Karpas-422 (cell line): Measurements from ENCODE around the gene MEOX2. TPM values are rescaled to one million over a fixed set of nuclear protein-coding genes. Genes with fewer than 3 reads are reported as not detected.

Experiments
- DNase-seq: peaks from one replicate; pipeline ENCODE4 v3.0.0-alpha.2; 2015
- H2AFZ ChIP-seq: fragments of 200-600 bp; sonication (generic); 2 replicates; pipeline ENCODE4 v1.6.1; 2014; ENCODE audit warnings: antibody characterized with exemption, low read length, mixed read lengths
- H3K27ac ChIP-seq: fragments of 200-600 bp; sonication (generic); 2 replicates; pipeline ENCODE4 v1.5.1; 2014; ENCODE audit warnings: mild to moderate bottlenecking, low read length, moderate library complexity
- H3K27me3 ChIP-seq: fragments of 200-600 bp; sonication (generic); 2 replicates; pipeline ENCODE4 v1.6.1; 2014; ENCODE audit warnings: low read length, mixed read lengths
- H3K36me3 ChIP-seq: fragments of 200-600 bp; sonication (generic); 2 replicates; pipeline ENCODE4 v1.6.1; 2014; ENCODE audit warnings: low read length, mixed read lengths; ENCODE audit not compliant: insufficient read depth
- H3K4me1 ChIP-seq: fragments of 200-600 bp; sonication (generic); 2 replicates; pipeline ENCODE4 v1.6.1; 2014; ENCODE audit warnings: mild to moderate bottlenecking, low read length, mixed read lengths
- H3K4me2 ChIP-seq: fragments of 200-600 bp; sonication (generic); 2 replicates; pipeline ENCODE4 v1.6.1; 2014; ENCODE audit warnings: low read length, low read depth, mild to moderate bottlenecking; ENCODE audit not compliant: poor library complexity, severe bottlenecking
- H3K4me3 ChIP-seq: fragments of 200-600 bp; sonication (generic); 2 replicates; pipeline ENCODE4 v1.5.1; 2014; ENCODE audit warnings: mild to moderate bottlenecking, antibody characterized with exemption, low read length, mixed read lengths
- H3K79me2 ChIP-seq: fragments of 200-600 bp; sonication (generic); 2 replicates; pipeline ENCODE4 v1.6.1; 2014; ENCODE audit warnings: mild to moderate bottlenecking, low read length, mixed read lengths
- H3K9ac ChIP-seq: fragments of 200-600 bp; sonication (generic); 2 replicates; pipeline ENCODE4 v1.6.0; 2014; ENCODE audit warnings: low read length
- H3K9me2 ChIP-seq: fragments of 200-600 bp; sonication (generic), shearing (Covaris generic); replicated peaks from 2 replicates; pipeline ENCODE4 v1.6.0; 2014; ENCODE audit warnings: mild to moderate bottlenecking, low read length, moderate library complexity; ENCODE audit not compliant: insufficient read depth
- H3K9me3 ChIP-seq: fragments of 300-700, 200-600 bp; sonication (generic); 2 replicates; pipeline ENCODE4 v1.6.1; 2014; ENCODE audit warnings: low read length, mixed read lengths
- H4K20me1 ChIP-seq: fragments of 200-600 bp; sonication (generic); 2 replicates; pipeline ENCODE4 v1.6.1; 2014; ENCODE audit warnings: mild to moderate bottlenecking, antibody characterized with exemption, low read length, low read depth; ENCODE audit not compliant: insufficient read depth
- total RNA-seq: library from RNA; depleted of rRNA; stranded (reverse); fragments of >200 nt; shearing (Covaris generic); gene quantifications from 2 replicates; pipeline ENCODE4 v1.2.3, GENCODE V29; 2014; ENCODE audit warnings: low replicate concordance

The MEOX2 gene
- total RNA-seq, 1 experiment from 2014 or later: not detected

GRCh38 chr7:15707570-15707969 lies 21.1 kb upstream of the MEOX2 start:
- no peak overlapping the region for H3K4me3 ChIP-seq
- no peak for DNase-seq
- H3K4me2 ChIP-seq: no peak overlapping the region

GRCh38 chr7:15703732-15704131 lies 17.2 kb upstream of the MEOX2 start:
- peaks cover 4% of the 10 kb centered on the region; the same call in 1 of the 2 replicates for H3K9me3 ChIP-seq
- H2AFZ ChIP-seq: no peak overlapping the region
- no peak overlapping the region for H3K9ac ChIP-seq
- no peak overlapping the region for H3K4me3 ChIP-seq
- H3K27me3 ChIP-seq: no peaks in the 10 kb centered on the region
- no peak for DNase-seq
- H3K36me3 ChIP-seq: no peaks in the 10 kb centered on the region
- H3K9me2 ChIP-seq: 0 out of 2 replicates have a peak, but pooled peaks cover 6% of the 10 kb centered on the region
- H3K4me1 ChIP-seq: no peaks in the 10 kb centered on the region
- H3K27ac ChIP-seq: no peak overlapping the region
- H3K79me2 ChIP-seq: no peaks in the 10 kb centered on the region
- no peak overlapping the region for H3K4me2 ChIP-seq
- no peaks in the 10 kb centered on the region for H4K20me1 ChIP-seq

More at GRCh38 chr7:15707570-15707969, 21.1 kb upstream of the MEOX2 start:
- Histone ChIP-seq H3K4me1 (no peaks in the 10 kb centered on the region), H3K79me2 (no peaks in the 10 kb centered on the region), H3K9me3 (peaks cover 1% of the 10 kb centered on the region; the same call in 1 of the 2 replicates), H3K36me3 (no peaks in the 10 kb centered on the region), H3K27me3 (no peaks in the 10 kb centered on the region), H3K9me2 (0 out of 2 replicates have a peak, but pooled peaks cover 6% of the 10 kb centered on the region), H4K20me1 (no peaks in the 10 kb centered on the region), H3K27ac (no peak overlapping the region), H3K9ac (no peak overlapping the region), H2AFZ (no peak overlapping the region)

GRCh38 chr7:15692501-15693020 lies 6.1 kb upstream of the MEOX2 start:
- Histone ChIP-seq H3K4me1 (no peaks in the 10 kb centered on the region), H3K9ac (no peak overlapping the region), H2AFZ (no peak overlapping the region), H3K9me3 (no peaks in the 10 kb centered on the region), H4K20me1 (no peaks in the 10 kb centered on the region), H3K27me3 (no peaks in the 10 kb centered on the region), H3K79me2 (no peaks in the 10 kb centered on the region), H3K27ac (no peak overlapping the region), H3K9me2 (no peaks in the 10 kb centered on the region), H3K4me3 (no peak overlapping the region), H3K36me3 (no peaks in the 10 kb centered on the region), H3K4me2 (no peak overlapping the region)
- no peak for DNase-seq

GRCh38 chr7:15688911-15689310 lies 2.4 kb upstream of the MEOX2 start:
- H3K9me2 ChIP-seq: no peaks in the 10 kb centered on the region
- no peaks in the 10 kb centered on the region for H3K27me3 ChIP-seq
- H3K4me1 ChIP-seq: no peaks in the 10 kb centered on the region
- H3K9me3 ChIP-seq: 0 out of 2 replicates have a peak, but pooled peaks cover 4% of the 10 kb centered on the region
- no peak for DNase-seq
- no peak overlapping the region for H3K27ac ChIP-seq
- H3K4me2 ChIP-seq: no peak overlapping the region
- no peaks in the 10 kb centered on the region for H4K20me1 ChIP-seq
- H3K36me3 ChIP-seq: no peaks in the 10 kb centered on the region
- no peaks in the 10 kb centered on the region for H3K79me2 ChIP-seq
- no peak overlapping the region for H3K4me3 ChIP-seq
- H2AFZ ChIP-seq: no peak overlapping the region
- H3K9ac ChIP-seq: no peak overlapping the region

DNA sequence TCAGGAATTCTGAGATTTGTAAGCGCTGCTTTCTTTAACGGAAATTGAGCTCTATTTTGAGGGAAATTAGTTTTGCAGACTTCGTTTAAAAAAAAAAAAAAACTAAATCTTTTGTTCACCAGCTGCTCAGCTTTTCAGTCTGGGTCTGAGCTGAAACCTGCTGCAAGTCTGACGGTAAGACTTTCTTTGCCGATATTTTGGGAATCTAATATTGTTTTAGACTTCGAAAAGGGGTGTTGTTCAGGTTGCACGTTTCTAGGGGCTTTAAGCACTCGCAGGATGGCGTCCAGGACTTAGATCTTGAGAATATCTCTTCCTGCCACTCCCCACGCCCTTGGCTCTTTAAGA lies 1.8 kb upstream of the MEOX2 start:
- H2AFZ ChIP-seq: no peak overlapping the region
- no peak for DNase-seq
- H3K9me3 ChIP-seq: peaks cover 8% of the 10 kb centered on the region; the same call in 1 of the 2 replicates
- H4K20me1 ChIP-seq: no peaks in the 10 kb centered on the region
- H3K27ac ChIP-seq: no peak overlapping the region
- no peak overlapping the region for H3K4me2 ChIP-seq
- H3K9ac ChIP-seq: no peak overlapping the region
- no peak overlapping the region for H3K4me3 ChIP-seq
- no peaks in the 10 kb centered on the region for H3K79me2 ChIP-seq
- H3K36me3 ChIP-seq: no peaks in the 10 kb centered on the region
- no peaks in the 10 kb centered on the region for H3K4me1 ChIP-seq
- H3K9me2 ChIP-seq: no peaks in the 10 kb centered on the region
- H3K27me3 ChIP-seq: no peaks in the 10 kb centered on the region

GRCh38 chr7:15687546-15688278 lies 1.2 kb upstream of the MEOX2 start:
- Histone ChIP-seq H3K9me3 (peaks cover 8% of the 10 kb centered on the region; the same call in 1 of the 2 replicates), H3K9ac (no peak overlapping the region), H3K9me2 (no peaks in the 10 kb centered on the region), H3K4me2 (no peak overlapping the region), H3K4me3 (no peak overlapping the region), H3K27ac (no peak overlapping the region), H3K79me2 (no peaks in the 10 kb centered on the region), H3K27me3 (no peaks in the 10 kb centered on the region), H3K4me1 (no peaks in the 10 kb centered on the region), H4K20me1 (no peaks in the 10 kb centered on the region), H3K36me3 (no peaks in the 10 kb centered on the region), H2AFZ (no peak overlapping the region)
- DNase-seq: no peak

- H3K9me2 ChIP-seq: no peaks in the 10 kb centered on the region
- H3K4me3 ChIP-seq: no peak overlapping the region
- H3K27ac ChIP-seq: no peak overlapping the region
- no peaks in the 10 kb centered on the region for H4K20me1 ChIP-seq
- H3K36me3 ChIP-seq: no peaks in the 10 kb centered on the region
- H2AFZ ChIP-seq: no peak overlapping the region
- no peak for DNase-seq
- H3K4me1 ChIP-seq: no peaks in the 10 kb centered on the region
- no peak overlapping the region for H3K4me2 ChIP-seq
- no peaks in the 10 kb centered on the region for H3K27me3 ChIP-seq
- peaks cover 8% of the 10 kb centered on the region; the same call in 1 of the 2 replicates for H3K9me3 ChIP-seq
- no peaks in the 10 kb centered on the region for H3K79me2 ChIP-seq
- H3K9ac ChIP-seq: no peak overlapping the region
These were observed 568 bp upstream of the MEOX2 start for GRCh38 chr7:15686957-15687545.
